PFSK-1 (cell line): ENCODE measurements around the gene PIRT.

Experiments
- FOXP2 ChIP-seq: optimal IDR thresholded peaks from 2 replicates; pipeline ENCODE3; 2011; ENCODE audit warnings: borderline replicate concordance, control low read depth, inconsistent platforms; ENCODE audit not compliant: insufficient read depth; ENCODE audit errors: extremely low read length, extremely low read depth
- POLR2AphosphoS5 ChIP-seq: IDR thresholded peaks from 2 replicates; pipeline ENCODE4 v1.6.1; 2012; ENCODE audit warnings: low read depth, mild to moderate bottlenecking, control low read depth, low read length, moderate library complexity
- SIN3A ChIP-seq: IDR thresholded peaks from 2 replicates; pipeline ENCODE4 v1.6.1; 2012; ENCODE audit warnings: mild to moderate bottlenecking, low read length, moderate library complexity, borderline replicate concordance; ENCODE audit not compliant: insufficient read depth
- TAF1 ChIP-seq: IDR thresholded peaks from 2 replicates; pipeline ENCODE4 v1.6.1; 2012; ENCODE audit warnings: low read length, control low read depth, borderline replicate concordance; ENCODE audit not compliant: insufficient read depth
- TF ChIP-seq, protein P1 (sequence below), 2 experiments: IDR thresholded peaks; 2 replicates each; pipeline versions ENCODE4 v1.6.1 to v1.8.0; 2011 to 2012; ENCODE audit warnings: low read depth in 2 of 2, low read length in 2 of 2, control low read depth in 1 of 2, inconsistent platforms in 1 of 2, mild to moderate bottlenecking in 1 of 2, moderate library complexity in 1 of 2; ENCODE audit not compliant: insufficient read depth in 1 of 2

Gene PIRT

DNA sequence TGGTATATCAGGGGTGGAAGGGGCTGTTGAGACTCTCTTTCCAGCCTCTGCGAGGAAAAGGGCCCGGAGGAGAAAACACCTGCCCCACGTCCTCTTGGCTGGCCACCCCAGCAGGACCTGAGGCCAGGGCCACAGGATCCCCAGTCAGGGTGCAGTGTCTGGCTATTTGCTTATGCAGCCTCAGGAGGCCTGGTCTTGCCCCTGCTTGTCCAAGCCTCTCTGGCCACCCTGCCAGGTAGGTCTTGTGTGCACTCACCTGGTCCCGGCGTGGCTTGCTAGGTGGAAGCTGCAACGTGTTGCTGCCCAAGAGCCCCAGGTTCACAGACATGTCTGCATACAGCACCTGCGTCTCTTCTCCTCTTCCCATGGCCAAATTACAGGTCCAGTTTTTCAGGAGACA, 34.5 kb downstream of the PIRT start:
- no peak for TF ChIP-seq SIN3A
- TF ChIP-seq POLR2AphosphoS5, result no peak
- TF ChIP-seq TAF1, result no peak
- TF ChIP-seq, protein P1, sequence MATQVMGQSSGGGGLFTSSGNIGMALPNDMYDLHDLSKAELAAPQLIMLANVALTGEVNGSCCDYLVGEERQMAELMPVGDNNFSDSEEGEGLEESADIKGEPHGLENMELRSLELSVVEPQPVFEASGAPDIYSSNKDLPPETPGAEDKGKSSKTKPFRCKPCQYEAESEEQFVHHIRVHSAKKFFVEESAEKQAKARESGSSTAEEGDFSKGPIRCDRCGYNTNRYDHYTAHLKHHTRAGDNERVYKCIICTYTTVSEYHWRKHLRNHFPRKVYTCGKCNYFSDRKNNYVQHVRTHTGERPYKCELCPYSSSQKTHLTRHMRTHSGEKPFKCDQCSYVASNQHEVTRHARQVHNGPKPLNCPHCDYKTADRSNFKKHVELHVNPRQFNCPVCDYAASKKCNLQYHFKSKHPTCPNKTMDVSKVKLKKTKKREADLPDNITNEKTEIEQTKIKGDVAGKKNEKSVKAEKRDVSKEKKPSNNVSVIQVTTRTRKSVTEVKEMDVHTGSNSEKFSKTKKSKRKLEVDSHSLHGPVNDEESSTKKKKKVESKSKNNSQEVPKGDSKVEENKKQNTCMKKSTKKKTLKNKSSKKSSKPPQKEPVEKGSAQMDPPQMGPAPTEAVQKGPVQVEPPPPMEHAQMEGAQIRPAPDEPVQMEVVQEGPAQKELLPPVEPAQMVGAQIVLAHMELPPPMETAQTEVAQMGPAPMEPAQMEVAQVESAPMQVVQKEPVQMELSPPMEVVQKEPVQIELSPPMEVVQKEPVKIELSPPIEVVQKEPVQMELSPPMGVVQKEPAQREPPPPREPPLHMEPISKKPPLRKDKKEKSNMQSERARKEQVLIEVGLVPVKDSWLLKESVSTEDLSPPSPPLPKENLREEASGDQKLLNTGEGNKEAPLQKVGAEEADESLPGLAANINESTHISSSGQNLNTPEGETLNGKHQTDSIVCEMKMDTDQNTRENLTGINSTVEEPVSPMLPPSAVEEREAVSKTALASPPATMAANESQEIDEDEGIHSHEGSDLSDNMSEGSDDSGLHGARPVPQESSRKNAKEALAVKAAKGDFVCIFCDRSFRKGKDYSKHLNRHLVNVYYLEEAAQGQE (IDR thresholded peaks at IDR 0.05; ENCODE audit: insufficient read depth in 1 of 2, low read depth in 2 of 2, low read length in 2 of 2), result no peak
- no peak for TF ChIP-seq FOXP2

DNA sequence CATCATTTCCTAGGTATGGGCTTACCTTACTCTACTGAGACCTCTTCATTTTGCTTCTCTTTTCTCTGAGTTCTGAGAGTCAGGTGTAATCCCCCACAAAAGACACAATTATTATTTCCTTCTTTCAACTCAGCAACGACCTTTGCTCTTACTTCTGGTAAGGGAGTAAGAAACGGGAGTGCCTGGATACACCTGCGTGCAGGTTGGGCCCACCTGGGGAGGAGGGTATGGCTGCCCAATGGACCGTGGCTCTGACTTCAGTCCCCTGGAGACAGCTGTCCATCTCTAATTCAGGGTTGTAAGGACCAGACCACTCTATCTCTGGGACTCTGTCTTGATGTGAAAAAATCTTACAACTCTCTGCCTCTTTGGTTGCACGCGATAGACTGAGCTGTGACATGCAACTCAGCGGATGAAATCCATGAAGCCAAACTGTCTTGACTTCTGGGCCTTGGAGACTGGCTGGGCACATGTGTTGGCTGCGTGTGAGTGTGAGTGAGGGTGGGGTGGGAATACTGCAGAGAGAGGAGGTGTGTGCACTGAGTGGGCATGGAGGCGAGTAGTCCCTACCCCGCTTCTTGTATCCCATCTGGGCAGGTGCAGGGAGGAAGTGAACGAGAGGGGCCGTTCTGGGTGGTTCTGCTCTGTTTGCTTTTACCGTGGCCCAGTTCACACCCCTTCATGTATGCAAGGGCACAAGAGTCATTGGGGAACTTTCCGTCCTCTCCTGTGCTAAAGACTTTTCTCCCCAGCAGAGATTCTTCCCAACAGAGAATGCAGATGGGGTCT, 35.2 kb downstream of the PIRT start:
- TF ChIP-seq SIN3A (no peak), FOXP2 (no peak), POLR2AphosphoS5 (no peak), TAF1 (no peak)
- TF ChIP-seq, protein P1 (IDR thresholded peaks at IDR 0.05; ENCODE audit: insufficient read depth in 1 of 2, low read depth in 2 of 2, low read length in 2 of 2), result no peak

DNA sequence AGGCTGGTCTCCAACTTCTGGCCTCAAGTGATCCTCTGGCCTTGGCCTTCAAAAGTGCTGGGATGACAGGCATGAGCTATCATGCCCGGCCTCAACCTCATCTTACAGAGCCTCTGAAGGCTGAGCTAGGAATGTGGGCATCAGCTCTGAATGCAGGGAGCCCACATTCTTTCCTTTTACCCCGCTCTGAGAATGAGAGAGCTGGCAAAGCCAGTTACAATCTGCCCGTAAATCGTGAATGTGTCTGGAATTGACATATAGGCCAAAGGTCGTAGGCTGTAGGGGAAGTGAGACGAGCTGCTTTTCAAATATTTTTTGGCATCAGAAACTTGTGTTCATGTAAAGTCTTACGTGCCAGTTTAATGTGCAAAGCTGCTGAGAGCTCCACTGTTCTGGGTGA, 38.5 kb downstream of the PIRT start:
- TF ChIP-seq, protein P1 (IDR thresholded peaks at IDR 0.05; ENCODE audit: insufficient read depth in 1 of 2, low read depth in 2 of 2, low read length in 2 of 2), result no peak
- no peak for TF ChIP-seq FOXP2
- no peak for TF ChIP-seq SIN3A
- TF ChIP-seq POLR2AphosphoS5, result no peak
- TF ChIP-seq TAF1, result no peak

DNA sequence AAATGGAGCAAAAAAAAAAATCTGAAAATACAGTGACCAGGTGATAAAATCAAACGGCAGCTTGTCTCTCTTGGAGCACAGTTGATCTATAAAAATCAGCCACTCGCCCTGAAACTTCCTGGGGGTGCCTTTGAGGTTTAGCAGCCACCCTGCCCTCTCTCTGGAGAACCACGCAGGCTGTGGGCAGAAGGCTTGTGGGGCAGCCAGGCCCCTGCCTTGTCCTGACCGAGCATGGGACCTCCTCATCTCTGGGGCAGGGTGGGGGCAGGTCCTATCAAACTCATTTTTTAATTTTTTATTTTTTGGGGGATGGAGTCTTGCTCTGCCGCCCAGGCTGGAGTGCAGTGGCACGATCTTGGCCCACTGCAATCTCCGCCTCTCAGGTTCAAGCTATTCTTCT, 39.0 kb downstream of the PIRT start:
- no peak for TF ChIP-seq POLR2AphosphoS5
- no peak for TF ChIP-seq SIN3A
- TF ChIP-seq FOXP2, result no peak
- no peak for TF ChIP-seq TAF1
- TF ChIP-seq, protein P1 (IDR thresholded peaks at IDR 0.05; ENCODE audit: insufficient read depth in 1 of 2, low read depth in 2 of 2, low read length in 2 of 2), result no peak
